DMS53 (cell line): ENCODE data around the gene LEF1.
A peak's percentile ranks its signal among the peaks of the same experiment; 100 is the strongest.
"Not testable (repeated sequence)": the region's sequence is repeated elsewhere in the genome, so short reads cannot be mapped to it uniquely, and the experiment has no call there.

Experiments
- DNase-seq: peaks from one replicate; lab custom pipeline; 2025; lab: John Stamatoyannopoulos, UW

LEF1 gene

DNA sequence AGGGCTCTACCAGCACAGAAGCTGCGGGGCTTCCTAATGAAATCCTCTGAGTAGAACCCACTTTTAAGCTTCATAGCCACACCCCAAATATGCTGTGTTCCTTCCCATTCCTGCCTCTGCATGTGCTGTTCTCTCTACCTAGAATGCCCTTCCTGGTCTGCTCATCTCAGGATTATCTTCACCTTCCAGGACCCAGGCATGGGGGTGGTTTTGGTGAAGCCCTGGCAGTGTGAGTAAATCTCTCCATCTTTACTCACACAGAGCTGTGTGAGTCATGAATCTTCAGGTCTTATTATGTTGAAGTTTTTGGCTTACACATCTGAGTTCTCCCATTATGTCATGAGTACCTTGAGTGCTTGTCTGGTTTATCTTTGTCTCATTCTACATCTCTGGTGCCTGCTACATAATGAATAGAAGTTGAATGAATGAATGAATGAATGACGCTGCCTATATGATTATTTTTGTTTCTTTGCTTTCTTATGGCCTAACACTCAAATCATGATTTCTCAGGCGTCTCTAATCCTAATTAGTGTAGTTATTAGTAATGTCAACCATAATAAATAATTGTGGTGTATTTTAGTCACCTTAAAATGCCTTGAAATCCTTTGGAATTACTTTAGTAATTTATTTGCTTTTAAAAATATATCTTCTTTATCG, 137.2 kb downstream of the LEF1 start:
- no peak for DNase-seq

DNA sequence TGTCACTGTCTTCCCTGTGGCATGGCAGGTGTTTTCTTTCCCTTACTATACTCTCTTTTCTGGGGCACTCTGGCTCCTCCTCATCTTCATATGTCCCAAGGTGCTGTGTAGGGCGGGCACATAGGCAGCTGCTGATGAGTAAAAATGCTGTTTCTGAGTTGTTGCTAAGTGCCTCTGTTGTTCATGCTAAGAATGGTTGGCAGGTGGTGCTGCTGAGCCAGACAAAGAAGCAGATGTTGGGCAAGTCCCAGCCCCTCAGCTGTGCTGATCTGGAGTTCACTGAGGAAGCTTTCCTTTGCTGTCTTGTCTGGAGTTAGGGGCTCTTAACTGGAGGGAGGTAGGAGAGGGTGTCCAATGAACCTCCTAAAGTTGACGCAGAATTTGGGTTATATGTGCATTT, 138.4 kb downstream of the LEF1 start:
- peak; percentile 82 for DNase-seq

DNA sequence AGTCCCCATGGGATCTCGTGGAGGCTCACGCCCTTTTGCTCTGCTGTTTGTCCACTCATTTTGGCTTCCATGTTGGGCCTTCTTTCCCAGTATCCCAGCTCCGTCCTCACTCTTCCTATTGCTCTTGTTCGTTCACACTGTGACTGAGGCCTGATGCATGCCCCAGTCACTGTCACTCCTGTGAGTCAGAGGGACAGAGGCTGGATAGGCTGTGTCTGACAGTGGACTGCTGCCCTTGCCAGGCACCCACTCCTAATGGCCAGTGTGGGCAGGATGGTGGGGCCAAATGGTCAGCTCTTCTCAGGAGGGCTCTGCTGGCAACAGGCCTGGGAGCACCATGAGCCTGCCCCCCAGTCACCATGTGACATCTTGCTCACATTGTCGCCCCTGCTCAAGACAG, 139.0 kb downstream of the LEF1 start:
- no peak for DNase-seq

DNA sequence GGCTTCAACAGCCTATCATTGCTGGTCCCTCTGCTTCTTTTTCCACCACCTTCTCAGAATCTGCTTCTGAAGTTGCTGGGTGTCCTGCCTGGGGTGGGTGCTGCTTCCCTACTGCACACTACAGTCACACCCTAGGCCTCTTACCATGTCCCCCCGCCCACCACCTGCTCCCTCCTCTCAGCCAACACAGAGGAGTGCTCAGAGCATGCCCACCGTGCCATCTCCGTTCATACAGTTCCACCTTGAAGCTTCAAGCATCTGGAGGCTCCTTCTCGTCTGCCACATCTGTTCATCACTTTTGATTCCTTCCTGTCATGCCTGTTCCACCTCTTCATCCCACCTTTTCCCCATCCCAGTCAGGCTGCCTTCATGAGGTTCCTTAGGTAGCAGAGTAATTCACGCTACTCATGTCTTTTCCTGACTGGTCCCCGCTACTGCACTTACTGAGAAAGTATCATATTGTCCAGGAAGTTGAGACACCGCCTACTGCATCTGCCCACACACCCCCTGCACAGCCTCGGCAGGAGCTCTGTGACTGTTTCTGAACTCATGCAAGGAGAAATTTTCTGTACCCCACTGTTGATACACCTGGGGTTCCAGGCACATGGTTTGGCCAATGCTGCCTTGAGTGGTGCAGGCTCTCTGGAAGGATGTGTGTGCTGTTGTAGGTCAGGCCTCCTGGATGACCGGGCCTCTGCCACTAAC, 139.6 kb downstream of the LEF1 start:
- DNase-seq, result no peak

DNA sequence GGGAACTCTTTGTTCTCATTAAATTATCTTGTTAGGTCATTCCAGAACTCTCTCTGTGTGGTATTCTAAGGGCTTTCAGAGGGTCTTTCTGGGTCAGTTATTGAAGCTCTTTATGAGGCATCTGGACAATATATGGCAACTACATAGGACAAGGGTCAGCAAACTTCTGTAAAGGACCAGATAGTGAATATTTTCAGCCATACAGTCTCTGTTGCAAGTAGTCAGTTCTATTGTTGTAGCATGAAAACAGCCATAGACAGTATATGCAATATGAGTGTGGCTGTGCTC, 143.9 kb downstream of the LEF1 start:
- no peak for DNase-seq

DNA sequence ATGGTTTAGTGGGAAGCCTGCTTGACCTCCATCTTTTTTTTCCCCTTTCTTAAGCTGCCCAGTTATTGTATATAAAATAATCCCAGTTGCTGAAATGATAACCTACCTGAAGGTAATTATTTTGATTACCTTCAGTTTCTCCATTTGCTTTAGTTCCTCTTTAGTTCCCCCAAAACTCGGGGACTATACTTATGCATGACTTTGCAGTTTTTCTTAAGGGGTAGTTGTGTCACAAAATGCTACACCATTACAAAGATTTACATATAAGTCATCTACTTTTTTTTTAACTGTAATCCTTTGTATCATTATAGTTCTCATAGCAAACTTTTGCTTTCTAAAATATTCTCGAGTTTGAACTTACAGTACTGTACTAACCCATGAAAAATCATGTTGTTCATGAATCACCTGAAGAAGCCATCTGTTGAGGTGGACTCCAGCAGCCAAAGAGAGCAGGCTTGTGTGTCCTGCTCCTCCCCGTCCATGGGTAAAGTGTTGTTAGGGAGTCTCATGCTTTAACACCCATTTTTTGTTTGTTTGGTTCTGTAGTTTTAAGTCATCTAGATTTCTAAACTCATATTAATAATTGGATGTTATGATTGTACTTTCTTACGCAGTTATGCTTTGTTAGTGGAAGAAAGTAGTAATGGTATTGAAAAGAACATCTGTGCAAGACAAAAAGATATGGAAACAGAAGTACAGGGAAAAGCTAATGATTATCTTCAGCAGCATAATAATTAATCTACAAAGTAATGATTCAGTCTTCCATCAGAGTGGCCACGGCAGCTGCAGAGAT, 144.5 kb downstream of the LEF1 start:
- DNase-seq, result no peak

DNA sequence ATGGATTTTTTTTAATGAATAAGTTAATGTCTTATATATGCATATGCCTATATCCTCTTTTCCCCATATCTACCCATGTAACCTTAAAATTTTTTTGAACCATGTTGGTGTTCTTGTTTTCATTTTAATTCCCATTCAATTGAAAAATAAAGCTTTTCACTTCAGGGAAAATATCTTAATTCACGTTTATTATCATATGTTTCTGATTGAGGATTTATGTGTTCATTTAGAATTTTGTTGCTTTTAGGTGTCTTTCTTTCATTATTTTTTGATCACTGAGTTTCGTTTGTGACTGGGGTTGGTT, 149.9 kb downstream of the LEF1 start:
- DNase-seq, result no peak

DNA sequence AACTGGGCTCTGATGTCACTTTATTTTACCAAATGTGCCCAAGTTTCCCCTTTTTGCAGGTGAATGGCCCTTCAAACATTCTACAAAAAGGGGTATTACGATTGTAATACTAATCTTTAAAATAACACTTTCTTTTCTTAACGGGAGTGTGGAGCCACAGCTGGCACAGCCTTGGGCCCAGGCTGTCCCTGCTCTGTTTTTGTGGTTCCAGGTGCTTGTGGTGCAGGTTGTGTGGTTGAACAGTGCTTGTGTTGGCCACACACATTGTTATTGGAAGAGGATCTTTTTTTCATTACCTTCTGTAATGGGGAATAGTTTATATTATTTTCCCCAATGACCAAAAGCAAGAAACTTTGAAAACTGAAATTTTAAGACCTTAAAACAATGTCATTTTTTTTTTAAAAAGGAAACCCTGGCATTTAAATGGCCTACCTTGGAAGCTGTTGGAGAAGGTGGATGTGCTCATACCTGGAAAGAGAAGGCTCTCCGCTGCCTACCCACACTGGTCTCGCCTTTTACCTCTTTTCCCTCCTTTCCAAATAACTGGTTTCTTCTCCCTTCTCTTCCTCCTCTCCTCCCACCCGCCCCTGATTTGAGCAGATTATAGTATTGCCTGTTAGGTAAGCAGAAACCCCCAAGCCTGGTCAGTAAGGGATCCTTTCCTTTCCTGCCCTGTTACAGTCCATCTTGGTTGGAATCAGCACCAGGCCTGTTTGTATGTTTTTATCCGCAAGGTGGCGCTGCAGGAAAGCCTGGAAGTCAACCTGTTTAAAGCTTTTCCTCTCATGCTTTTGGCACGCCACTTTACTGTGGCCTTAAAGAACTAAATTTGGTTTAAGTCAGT, 150.5 kb downstream of the LEF1 start:
- peak; percentile 73 for DNase-seq

DNA sequence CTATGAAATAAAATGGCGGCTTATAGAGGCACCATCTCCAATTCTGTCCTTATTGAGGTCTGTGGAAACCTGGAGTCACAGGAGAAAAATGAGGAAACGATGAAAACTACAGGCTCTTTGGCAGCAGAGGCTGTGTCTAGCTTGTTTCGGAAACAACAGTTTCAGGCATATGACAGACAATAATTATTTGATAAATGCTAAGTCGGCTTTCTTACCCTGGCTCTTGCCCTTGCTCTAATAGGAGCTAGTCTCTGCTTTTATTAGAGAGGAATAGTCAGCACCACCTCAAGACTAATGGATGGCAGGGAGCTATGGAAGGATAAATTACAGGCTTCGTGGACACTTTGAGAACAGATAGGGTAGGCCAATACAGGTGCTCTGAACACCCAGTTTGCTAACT, 154.8 kb downstream of the LEF1 start:
- DNase-seq, result no peak

DNA sequence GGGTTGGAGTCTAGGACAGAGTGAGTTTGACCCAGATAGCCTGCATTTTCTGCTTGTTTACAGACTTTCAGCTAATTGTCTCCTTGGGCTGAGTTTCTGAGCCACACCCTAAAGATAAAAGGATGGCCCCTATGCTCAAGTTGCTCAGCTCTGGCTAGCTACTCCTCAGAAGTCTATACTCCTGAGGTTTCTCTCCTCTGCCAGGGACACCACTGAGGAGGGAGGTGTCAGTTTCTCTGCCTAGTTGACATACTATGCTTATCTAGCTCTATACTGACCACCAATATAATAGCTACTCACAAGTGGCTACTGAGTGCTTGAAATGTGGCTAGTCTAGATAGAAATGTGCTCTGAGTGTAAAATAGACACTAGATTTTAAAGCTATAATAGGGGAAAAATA, 155.4 kb downstream of the LEF1 start:
- no peak for DNase-seq

DNA sequence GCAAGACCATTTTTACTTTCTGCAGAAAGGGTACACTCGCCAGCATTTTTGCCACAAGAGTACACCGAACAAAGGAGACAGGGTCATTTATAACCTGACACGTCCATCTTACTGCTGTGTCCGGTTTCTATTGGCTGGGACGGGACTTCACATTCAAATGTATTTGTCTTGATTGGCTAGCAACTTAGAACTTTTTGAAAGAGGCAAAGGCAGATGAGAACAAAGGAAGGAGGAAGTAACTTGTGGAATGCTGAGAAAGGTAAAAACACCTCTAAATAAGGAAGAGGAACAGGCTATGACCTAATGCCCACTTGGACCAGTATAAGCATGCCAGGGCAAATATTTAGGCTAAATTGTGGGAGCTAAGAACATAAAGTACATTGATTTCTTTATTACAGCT, 156.3 kb downstream of the LEF1 start:
- DNase-seq, result not testable (repeated sequence)

DNA sequence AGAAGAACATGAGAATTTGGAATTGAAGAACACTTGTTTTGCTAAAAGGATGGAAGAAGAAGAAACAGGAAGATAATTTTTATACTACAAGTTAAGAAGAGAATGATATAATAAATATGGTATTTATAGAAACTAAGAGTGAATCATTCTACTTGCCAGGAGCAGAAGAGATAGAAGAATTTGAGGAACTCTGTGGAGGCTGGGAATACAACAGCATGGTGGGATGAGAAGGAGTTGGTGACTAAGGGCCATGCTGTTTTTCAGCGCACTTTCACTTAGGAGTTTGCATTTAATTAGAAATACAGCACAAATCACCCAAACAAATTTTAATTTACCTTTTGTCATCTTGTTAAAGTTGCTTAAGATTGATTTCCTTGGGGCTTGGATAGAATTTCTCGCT, 158.6 kb downstream of the LEF1 start:
- DNase-seq, result no peak

DNA sequence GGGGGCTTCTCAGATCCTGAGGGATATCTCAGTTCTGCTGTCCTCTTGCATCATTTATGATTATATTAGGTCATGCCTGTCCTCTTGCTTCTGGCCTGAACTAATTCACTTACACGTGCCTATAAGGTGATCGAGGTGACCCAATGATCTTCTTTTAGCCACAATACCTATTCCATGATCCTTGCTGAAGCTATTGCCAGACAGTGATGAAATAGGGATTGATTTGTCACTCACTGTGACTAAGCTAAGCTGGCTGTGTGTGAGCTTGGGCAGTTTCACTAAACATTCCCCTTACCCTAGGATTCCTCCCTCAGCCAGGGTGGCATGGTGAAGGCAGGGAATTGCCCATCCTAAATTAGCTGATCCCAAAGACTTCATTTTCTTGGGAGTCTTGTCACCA, 160.0 kb downstream of the LEF1 start:
- no peak for DNase-seq

DNA sequence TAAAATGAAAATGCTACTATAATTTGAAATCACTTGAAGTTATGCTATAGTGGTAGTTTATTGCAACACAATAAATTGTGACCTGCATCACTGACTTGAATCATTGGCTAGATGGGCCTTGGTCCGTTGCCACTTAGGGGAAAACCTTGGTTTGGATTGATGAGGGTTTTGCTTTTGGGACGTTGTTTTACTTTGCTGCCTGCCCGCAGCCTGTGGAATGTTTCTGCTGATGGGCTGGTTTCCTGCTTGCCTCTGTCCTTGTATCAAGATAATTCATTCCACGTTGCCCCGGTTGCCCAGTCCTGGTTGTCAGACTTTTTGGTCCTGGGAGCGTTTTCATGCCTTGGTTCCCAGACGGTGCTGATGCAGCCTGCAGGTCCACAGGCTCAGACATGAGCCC, 160.7 kb downstream of the LEF1 start:
- no peak for DNase-seq

DNA sequence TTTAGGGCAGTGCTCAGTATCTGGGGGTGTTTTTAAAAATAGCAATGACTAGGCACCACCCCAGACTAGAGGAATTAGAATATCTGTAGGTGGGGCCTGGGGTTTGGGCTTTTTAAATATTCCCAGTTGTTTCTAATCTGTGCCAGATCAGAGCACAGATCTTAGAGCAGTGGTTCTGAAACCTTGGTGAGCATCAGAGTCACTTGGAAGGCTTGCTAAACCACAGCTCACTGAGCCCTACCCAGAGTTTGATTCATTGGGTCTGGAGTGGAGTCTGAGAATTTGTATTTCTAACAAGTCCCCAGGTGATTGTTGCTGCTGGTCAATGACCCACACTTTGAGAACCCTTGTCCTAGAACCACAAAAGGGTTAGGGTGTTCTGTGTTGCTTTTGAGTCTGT, 162.4 kb downstream of the LEF1 start:
- DNase-seq, result no peak

DNA sequence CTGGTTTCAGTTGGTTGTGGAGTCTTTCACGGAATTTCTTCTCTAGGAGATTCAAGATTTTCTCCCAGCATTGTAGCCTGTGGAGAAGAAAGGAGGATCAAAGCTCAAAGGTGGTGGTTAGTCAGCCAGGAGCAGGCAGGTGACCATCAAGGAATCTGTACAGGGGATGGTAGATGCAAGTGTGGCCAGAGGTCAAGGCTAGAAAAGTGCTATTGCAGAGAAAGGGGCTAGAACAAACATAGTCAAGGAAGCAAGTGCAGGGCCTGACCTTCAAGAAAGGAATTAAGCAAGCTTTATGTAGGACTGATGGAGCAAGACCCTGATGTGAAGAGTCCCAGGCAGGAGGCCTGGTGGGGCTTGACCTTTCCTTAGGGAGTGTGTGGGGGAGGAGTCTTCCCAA, 162.9 kb downstream of the LEF1 start:
- DNase-seq, result no peak

DNA sequence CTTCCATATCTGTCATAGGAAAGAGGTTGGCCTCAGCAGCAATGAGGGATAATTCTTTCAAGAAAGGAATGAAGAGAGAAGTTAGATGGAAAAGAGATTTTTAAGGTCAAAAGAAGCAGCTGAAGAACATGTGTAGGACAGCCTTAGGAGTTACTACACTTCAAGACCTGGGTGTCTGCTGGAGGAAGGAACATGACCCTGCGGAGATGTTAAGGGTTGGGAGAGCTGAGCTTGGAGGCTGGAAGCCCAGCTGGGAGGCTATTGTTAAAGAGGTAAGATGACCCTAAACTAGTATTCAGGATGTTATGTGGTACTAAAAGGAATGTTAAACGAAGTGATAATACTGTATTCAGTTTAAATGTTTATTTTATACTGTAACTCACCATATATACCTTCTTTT, 164.1 kb downstream of the LEF1 start:
- no peak for DNase-seq

DNA sequence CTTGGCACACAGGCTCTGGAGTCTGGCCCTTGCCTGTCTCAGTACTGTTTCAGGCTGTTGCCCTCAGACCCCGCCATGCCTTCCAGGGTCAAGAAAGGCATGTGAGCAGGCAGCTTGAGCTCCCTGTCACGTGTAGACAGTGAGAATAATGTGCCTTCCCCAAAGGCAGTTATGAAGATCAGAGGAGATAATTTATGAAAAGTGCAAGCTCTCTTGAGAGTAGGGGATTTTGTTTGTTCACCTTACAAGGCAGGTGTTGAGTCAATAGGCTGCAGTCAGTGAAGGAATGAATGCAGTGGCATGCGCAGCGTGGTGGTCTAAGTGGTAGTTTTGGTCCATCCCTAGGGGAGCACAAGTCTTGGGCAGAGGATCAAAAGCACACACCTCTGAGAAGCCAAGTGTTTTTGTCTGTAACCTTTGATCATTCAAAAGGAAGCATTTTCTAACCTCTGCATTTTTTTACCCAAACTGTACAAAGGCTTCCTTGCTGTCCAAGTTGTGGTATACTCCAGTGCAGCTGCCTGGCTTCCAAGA, 164.7 kb downstream of the LEF1 start:
- no peak for DNase-seq

DNA sequence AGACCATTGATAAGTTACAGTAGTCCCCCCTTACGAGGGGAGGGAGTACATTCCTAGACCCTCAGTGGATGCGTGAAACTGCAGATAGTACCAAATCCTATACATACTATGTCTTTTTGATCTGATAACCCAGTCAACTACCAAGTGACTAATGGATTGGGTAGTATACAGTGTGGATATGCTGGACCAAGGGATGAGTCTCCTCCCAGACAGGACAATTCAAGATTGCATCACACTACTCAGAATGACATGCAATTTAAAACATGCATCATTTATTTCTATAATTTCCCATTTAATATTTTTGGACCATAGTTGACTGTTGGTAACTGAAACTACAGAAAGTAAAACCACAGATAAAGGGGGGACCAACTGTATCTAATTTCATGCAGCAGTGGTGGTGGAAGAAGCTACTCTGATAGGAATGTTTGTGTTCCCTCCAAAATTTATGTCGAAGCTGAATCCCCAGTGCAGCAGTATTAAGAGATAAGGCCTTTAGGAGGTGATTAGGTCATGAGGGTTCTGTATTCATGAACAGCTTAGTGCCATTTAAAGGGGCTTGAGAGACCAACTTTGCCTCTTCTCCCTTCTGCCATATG, 167.1 kb downstream of the LEF1 start:
- DNase-seq, result no peak

DNA sequence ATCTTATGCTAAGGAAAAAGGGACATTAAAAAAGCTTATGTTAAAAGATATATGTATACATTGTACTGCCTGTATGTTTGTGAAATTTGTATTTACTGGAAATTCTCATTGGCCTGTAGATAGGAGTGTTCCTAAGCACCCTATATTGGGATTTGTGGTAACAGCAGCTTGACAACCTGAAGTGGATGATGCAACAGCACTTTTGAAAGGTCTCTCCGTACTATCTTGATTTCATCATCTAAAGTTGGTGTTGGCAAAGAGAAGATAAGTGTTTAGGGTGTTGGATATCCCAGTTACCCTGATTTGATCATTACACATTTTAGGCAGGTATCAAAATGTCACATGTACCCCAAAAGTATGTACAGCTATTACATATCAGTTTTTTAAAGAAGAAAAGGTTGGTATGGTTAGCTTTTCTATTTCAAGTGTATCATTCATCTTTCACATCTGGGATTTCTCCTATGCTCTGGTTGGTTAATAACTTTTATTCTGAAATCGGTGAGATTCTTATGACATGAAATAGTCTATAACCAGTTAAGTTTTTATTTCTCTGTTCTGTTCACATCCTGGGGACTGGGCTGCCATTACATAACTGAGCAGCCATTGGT, 168.7 kb downstream of the LEF1 start:
- DNase-seq, result peak; percentile 14

DNA sequence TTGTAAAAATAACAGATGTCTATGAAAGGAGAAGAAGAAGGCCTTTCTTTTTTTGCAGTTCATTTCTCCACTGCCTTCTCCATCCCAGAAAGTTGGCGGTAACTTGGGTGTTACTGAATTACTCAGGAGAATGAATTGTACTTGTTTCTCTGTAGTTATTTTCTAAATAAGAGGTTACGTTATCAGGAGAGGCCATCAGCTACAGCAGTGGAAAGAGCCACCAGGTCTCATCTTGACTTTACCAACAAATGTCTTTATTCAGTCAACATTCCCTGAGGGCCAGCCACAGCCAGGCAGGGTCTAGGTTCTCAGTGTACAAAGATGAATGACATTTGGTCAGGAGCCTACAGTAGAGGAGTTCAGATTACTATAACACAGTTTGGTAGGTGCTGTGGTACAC, 170.9 kb downstream of the LEF1 start:
- no peak for DNase-seq
